ENCODE data around the gene PDE6A.

Gene PDE6A

DNA sequence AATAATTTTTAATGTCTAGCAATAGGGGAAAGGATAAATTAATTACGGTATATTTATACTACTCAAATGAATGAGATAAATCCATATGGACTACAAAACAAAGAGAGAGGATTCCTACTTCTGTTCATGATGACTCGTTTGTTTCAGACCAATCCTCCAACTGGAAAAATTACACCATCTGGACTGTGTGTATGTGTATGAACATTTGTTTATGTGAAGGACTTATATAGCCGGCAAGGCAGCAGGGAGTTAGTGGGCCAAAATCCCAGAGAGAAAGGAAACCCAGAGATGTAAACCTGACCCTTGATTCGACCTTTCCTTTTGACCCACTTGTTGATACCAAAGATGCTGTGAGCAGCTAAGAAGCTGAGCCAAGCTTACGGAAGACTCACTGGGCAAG lies 20.1 kb downstream of the PDE6A start:
- no peak for DNase-seq

DNA sequence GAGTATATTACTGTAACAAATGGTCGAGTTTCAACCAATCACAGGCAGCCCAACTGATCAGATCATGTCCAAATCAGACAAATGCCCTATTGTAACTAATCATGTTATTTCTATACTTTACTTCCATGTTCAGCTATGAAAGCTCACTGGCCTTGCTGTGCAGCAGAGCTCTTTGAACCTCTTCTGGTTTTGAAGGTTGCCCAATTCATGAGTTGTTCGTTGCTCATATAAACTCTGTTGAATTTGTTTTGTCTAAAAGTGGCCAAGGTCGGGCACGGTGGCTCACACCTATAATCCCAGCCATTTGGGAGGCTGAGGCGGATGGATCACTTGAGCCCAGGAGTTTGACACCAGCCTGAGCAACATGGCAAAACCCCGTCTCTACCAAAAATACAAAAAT lies 21.6 kb downstream of the PDE6A start:
- DNase-seq: no peak

DNA sequence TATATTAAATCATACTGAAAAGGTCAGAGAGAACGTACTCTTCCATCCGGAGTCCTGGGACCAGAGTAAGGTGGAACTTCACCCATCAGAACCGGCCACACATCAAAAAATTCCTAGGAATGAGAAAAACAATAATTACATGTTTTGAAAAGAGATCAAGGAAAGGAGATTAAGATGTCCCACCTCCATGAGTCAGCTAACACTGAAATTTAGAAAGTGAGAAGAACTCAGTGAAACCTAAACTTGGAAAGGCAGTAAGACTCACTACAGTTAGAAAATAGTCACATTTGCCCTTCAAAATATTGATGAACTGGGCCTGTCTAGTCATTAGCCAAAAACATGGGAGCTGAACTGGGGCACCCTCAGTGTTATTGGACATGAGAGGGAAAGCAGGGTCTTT lies 23.0 kb downstream of the PDE6A start:
- no peak for DNase-seq

DNA sequence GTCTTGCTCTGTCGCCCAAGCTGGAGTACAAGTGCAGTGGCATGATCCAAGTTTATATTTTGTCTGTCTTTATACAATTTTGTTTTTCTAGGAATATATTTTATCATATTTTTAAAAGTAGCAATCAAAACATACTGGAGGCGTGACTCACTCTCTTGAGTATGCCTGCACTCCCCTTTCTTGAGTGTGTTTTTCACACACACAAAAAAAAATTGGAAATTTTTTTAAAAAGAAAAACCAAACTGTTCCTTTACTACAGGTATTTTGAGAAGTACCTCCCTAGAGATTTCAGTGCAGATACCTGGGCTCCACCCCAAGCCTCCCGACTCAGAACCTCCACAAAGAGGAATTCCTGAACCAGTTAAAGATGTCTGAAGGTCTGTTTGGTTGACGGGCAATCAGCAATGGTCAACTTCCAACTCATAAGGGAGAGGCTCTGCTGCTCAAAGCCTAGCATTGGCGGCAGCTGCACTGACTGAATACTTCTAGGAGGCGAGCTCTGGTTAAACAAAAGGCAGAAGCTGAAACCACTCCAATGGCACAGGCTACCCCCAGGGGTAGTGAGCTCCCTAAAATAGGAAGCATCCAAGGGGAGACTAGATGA lies 27.4 kb downstream of the PDE6A start:
- DNase-seq: no peak

DNA sequence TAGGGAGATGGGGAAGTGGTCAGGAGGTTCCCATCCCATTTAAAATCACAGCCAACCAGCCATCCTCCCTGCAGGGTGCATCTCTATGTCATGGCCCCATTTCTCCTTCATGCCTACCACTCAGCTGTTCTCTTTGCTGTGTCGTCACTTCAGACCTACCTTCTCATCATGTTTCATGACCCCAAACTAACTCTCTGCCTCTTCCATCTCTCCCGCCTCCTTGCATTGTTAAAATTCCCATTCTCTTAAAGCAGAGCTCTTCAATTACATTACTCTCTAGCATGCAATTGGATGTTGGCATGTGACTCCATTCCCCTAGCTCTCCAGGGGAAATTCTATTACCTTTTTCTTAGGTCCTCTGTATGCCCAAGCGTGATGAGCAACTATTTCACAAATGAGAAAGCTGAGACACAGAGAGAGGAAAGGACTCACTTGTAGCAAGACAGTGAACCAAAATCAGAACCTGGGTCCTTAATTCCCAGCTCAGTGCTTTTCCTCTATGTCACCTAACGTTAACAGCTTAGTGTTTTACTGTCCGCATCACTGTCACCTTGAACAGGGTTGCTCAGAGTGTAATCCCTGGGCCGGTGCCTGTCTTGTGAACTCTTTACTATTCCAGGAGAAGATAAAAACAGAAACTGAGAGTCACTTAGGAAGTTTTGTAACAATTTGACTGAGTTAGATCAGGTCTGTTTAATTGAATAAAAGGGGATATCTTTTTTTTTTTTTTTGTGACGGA lies 28.1 kb downstream of the PDE6A start:
- DNase-seq: no peak

DNA sequence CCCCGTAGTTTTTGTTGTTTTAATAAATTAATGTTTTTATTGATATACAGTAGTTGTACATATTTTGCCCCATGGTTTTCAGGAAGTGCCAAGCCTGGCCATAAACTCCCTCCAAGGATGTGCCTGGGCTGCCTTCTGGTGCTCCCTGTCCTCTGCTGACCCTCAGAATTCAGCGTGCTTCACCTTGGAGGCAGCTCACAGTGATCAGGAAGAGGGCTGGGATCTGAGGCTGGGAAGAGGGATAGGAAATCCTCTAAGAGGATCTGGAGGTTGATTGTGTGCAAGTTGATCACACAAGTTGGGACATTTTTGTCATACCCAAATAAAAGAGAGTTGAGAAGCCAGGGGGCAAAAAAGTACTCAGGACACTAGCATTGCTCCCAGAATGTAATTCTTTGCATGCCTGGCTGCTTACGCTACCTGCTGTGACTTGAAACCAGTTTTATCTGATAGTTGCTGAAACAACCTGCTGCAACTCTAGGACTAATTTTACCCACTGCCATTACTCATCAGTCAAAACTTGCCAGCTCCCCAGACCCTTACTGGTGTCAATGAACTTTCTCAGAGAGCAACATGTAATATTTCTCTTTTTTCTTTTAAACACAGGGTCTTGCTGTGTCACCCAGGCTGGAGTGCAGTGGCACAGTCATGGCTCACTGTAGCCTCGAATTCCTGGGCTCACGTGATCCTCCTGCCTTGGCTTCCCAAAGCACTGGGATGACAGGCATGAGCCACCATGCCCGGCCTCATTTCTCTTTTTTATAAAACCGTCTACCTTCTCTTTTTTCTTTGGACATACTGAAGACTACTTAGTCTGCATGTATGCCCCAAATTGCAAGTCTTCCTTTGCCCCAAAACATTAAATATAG lies 29.0 kb downstream of the PDE6A start:
- no peak for DNase-seq

DNA sequence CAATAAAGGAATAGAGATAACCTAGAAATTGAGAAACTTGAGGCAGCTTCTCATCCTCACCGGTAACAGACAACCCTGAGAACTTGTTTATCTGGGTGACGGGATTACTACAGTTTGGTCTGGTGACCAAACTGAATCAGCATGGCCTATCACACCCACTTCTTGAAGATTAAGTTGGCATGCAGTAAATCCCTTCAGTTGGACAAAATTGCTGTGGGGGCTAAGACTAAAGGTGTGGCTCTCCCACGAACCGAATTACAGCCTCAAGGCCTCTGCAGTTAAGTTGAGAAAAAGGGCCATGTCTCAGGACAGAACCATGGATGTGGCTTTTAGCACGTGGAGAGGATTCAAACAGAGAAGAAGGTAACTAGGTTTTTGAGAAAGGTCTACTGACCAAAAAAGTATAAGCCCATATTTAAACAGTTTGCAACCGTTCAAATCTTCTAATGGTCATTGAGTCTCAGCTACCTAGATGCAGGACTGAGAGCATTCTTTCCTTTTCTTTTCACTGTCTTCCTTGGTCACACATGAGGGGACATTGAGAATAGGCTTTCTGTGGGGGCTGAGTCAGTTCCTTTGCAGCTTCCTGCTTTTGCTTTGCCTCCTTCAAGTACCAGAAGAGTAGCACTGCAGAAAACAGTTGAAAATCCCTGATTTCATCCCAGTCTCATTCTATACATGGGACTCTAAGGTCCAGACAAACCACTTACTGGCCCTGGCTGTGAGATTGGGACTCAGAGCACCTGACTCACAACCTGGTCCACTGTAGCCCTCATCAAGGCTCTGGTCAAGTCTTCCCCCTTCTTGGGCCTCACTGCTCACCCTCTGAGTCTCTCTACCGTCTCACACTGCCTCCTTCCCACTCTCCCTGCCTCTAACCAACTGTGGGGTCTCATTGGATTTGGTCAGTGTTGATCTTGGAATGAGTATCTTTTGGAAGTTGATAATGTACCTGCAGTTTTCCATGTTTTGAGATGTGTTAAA lies 30.9 kb downstream of the PDE6A start:
- peak; percentile 48 for DNase-seq

DNA sequence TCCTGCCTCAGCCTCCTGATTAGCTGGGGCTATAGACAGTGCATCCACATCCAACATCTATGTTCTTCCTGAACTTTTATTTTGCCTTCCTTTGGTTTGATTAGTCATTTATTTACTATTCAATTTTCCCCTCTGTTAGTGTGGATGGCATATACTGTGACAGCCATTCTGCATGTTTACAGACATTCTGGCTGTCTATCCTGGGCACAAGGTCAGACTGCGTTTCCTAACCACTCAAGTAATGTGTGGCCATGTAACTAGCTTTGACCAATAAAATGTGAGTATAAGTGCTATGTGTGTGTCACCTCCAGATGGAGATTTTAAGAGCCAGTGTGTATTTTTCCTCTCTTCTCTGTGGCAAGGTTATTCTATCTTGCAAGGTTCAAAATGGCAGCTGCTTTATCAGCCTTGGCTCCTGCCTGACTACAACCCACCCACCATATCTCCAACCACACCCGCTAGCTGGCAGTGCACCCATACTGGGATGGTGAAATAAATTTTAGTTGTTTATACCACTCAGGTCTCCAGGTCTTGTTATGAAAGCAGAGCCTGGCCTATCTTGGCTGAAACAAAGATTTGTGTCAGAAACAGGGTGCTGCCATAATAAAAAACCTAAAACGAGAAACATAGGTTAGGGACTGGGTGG lies 32.2 kb downstream of the PDE6A start:
- no peak for DNase-seq

DNA sequence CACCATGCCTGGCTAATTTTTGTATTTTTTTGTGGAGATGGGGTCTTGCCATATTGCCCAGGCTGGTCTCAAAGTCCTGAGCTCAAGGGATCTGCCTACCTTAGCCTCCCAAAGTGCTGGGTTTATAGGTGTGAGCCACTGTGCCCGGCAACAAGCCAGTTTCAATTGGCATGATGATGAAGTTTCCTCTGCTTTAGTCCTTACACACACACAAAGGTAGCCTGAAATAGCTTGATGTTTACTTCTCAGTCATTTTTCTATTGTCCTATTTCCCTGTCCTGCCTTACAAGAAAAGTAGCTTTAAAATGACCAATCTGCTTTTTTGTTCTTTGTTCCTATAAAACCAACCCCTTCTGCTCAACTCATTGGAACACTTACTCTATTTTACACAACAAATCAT lies 33.6 kb downstream of the PDE6A start:
- DNase-seq: no peak

DNA sequence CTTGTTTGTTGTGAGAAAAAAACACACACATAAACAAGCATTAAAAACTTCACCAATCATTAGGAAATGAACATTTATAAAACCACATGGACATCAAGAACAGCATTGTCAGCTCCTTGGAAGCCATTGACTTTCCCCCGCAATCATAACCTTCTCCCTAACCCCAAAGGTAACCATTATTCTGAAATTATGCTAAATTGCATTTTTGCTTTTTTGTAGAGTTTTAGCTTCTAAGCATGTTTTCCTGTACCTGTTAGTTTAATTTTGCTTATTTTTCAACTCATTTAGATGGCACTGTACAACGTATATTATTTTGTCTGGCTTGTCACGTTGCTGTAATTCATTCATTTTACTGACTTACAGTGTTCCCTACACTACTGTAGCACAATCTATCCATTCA lies 36.8 kb downstream of the PDE6A start:
- no peak for DNase-seq

DNA sequence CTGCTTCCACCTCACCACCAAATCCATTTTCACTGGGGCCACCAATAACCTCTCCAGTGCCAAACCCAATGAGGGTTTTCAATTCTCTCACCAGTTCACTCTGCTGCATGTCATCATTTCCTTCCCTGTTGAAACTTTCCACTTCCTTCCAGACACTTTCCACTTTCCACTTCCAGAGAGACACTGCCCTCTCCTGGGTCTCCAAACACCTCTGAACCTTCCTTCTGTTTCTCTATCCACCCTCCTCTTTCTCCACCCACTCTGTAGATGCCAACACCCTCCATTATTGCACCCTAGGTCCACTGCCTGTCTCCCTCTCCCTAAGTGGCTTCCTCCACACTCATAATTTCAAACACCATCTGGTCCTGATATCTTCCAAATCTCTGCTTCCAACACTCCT lies 39.6 kb downstream of the PDE6A start:
- DNase-seq: no peak

DNA sequence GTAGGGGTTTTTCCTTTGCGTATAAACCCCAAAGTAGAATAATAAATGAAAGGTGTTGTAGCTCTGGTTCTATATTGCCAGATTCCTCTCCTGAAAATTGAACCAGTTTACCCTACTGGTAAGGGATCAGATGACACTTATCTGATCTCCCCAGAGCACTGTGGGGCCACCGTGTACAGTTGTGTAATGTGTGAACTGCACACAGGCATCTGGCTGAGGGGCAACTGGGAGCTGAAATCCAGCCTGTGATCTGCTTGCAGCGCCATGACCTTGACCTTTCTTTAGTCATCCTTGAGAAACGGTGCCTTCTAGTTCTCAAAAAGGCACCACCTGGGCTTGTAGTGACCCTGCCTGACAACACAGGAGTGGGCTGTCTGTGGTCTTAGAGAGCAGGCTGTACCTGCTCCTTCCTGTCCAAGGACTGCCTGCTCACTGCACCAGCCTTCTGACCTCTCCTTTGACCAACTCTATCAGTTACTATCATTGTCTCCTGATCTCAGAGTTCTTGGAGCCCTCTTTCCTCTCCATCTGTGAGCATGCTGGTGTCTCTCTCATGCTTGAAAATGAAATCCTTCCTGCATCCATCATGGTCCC lies 40.2 kb downstream of the PDE6A start:
- DNase-seq: no peak

DNA sequence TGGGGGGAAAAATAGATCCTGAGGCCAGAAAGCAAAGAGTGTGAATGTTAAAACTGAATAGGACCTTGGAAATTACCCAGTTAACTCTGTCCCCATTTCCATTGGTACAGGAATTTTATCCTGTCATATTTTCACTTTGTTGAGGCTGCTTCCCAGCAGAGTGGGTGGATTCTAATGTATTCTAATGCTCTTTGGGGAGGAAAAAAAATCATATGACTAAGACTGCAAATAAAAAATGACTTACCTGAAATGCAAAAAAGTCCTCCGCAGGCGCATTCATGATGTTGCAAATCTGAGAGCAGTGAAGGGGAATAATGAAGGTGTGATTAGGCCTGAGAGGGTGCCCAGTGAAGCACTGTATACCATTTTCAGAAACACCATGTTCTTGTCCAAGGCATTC lies 41.2 kb downstream of the PDE6A start:
- DNase-seq: no peak

DNA sequence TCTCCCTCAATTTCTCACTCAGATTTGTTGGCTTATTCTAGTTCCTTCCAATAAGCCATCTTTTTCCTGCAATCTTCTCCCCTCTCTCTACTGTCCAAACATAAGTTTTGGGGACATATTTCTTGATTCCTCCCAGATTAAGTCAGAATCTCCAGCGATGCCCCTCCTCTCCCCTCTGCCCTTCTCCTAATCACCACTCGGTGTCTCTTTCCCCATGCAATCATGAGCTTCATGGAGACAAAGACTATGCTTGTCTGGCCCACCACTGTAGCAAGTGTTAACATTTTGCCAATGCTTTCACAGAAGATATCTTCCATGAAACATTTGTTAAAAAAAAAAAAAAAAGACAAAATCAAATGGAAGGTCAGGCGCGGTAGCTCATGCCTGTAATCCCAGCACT lies 42.4 kb downstream of the PDE6A start:
- DNase-seq: peak; percentile 11

DNA sequence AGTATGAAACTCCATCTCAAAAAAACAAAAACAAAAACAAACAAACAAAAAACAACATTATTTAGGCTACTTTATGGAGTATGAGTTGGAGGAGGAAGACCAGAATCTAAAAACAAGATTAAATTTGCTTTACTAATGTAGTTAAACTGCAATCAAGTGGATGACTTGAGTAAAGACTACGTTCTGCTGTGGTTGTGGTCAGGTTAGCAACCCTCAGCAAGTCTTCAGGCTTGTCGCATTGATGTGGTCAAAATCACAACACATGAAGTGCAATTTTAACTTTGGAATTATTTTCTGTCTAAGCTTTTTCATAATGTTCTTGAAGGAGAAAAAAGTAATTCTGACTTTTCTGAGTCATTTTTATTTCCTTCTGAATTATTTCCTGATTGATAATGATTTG lies 43.1 kb downstream of the PDE6A start:
- no peak for DNase-seq

DNA sequence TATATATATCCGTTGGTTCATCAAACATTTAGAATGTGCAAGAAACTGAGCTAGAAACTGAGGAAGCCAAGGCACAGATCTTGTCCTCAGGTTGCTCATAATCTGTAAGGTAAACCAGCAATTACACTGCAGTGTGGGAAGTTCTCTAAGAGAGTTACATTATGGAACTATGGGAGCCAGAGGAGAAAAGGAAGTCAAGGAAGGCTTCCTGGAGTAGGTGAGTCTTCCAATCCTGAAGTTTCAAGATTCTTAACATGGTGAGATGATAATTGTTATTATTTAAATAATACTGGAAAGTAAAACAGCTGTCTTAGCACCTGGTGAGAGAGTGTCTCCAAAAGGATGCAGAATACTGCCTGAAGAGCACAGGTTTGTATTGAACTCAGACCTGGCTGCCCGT lies 44.2 kb downstream of the PDE6A start:
- DNase-seq: no peak

DNA sequence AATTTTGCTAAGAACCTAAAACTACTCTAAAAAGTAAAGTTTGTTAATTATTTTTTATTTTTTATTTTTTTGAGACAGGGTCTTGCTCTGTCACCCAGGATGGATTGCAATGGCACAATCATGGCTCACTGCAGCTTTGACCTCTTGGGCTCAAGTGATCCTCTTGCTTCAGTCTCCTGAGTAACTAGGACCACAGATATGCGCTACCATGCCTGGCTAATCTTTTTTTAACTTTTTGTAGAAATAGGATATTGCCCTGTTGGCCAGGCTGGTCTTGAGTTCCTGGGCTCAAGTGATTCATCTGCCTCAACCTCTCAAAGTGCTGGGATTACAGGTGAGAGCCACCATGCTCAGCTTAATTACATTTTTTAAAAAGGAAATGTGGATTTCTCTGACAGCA lies 45.8 kb downstream of the PDE6A start:
- no peak for DNase-seq

DNA sequence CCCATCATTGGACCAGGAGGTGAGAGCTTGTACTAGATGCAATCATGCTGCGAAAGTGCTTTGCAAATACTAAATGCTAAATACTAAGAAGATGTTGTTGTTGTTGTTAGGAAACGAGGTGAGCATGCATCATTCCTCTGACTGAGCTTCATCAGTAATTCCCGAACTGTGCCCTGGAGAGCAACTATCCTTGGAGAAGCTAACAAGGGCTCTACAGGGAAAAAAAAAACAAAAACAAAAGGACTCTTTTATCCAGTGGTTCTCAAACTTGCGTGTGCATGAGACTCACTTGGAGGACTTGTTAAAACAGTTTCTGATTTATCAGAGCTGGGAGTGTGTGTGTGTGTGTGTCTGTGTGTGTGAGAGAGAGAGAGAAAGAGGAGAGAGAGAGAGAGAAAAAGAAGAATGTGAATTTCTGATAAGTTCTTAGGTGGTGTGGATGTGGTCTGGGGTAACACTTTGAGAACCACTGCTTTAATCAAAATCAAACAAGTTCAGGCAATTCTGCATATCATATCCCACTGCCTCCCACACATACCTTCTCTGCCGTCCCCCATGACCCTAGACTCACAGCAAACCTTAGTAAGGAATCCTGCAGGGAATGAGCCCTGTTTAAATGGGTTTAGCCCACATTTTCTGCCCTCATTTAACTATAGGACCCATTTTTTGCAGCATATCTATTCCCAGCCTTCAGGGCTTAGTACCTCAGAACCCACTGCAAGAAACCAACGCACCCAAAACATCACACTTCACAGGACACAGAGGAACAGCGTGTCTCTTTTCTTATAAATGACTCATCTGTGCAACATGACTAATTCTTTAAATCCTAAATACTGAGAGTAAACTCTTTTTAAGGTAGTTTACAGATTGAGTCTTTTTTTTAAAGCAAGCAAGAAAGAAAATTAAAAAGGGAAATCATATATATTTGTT lies 48.9 kb downstream of the PDE6A start:
- no peak for DNase-seq

DNA sequence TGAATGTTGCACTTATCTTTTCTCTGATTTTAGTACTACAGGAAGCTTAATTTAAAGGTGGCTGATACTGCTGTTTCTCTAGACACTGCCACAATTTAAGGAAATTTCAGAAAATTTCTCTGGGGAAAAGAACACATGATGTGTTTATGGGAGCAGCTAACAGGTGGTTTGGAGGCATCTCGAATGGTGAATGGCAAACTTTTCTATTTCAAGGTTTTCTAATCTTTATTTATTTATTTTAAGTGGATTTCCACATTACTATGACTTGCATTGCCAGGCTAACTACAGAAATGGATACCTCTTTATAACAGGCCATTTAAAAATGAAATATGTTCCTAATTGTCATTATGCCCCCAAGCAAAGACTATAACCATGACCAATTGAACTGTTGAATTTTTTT lies 50.4 kb downstream of the PDE6A start:
- no peak for DNase-seq

DNA sequence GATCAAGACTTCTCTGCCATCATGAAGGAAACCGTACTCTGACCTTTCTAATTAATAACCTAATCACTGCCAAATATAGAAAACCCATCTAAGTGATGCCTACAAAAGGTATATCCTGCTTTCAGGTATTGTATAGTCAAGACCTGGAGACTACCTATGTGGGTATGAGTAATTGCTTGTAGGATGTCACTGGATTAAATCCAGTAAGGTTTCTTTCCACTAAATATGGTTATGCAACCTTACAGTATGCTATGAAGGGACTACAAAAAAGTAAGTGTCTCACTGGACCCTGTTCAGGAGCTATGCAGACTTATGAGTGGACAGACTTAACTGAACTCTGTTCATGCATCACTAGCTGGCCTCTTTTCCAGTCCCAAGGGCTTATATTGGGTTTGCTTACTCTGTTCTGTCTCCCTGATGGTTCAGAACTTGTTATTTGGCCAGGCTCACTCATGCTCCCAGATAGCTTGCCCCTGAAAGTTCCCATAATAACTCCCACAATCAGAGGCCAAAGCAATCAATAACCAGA lies 51.1 kb downstream of the PDE6A start:
- DNase-seq: no peak

All from NCI-H82 (cell line).